ENCODE measurements around the gene TBXAS1. TPM values are rescaled to one million over a fixed set of nuclear protein-coding genes. Genes with fewer than 3 reads are reported as not detected.

TBXAS1 gene
- total and polyA plus RNA-seq, 2 donors (not counting 3 experiments of a cell fraction or from before 2014, with no cell fraction given) = 2.1 to 4.3 TPM

DNA sequence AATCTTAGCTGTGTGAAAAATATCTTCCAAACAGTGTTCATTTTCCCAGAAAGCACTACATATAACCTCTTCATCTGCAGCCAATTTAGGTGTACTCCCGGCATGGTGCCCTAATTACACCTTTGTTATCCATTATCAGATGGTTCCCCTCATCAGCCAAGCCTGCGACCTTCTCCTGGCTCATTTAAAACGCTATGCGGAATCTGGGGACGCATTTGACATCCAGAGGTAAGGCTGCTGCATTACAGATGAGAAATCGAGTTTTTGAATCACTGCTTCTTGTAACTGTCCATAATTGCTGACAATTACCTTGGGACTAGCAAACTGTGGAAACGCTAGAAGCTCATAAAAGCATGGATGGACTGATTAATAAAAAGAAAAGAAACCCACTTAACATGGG is 124.2 kb downstream of the TBXAS1 start:
- Histone ChIP-seq H3K27ac (ENCODE audit: insufficient read depth, low read depth, low read length) (no peak overlapping the region), H3K4me2 (ENCODE audit: insufficient read depth, low read length) (no peak overlapping the region), H3K4me1 (ENCODE audit: control insufficient read depth, extremely low read depth, insufficient read depth, low read length) (no peaks in the 10 kb centered on the region), H3K4me3 (replicated peaks in 1 of 3; ENCODE audit: insufficient read depth in 1 of 3, low read depth in 1 of 3, low read length in 3 of 3) (no peak overlapping the region), H3K9ac (replicated peaks; ENCODE audit: extremely low read depth, insufficient read depth, low read length) (no peak overlapping the region), H3K9me1 (replicated peaks; ENCODE audit: control insufficient read depth, extremely low read depth, insufficient read depth, low read length) (no peaks in the 10 kb centered on the region), H3K27me3 (ENCODE audit: control insufficient read depth in 2 of 2, insufficient read depth in 2 of 2, low read length in 2 of 2) (no peaks in the 10 kb centered on the region), H4K20me1 (replicated peaks; ENCODE audit: control insufficient read depth, extremely low read depth, insufficient read depth, low read length) (no peaks in the 10 kb centered on the region), H3K36me3 (ENCODE audit: control insufficient read depth in 2 of 2, extremely low read depth in 1 of 2, insufficient read depth in 2 of 2, low read length in 2 of 2) (no peaks in the 10 kb centered on the region), H3K9me3 (replicated peaks; ENCODE audit: control insufficient read depth, insufficient read depth, low read length) (no peaks in the 10 kb centered on the region), H2AFZ (ENCODE audit: low read depth, low read length) (no peak overlapping the region), H3K79me2 (ENCODE audit: control insufficient read depth, insufficient read depth, low read length) (no peaks in the 10 kb centered on the region)
- ChIA-PET POLR2A (no interaction called here), CTCF (interaction anchor here (1.5 to 2.2 kb wide), 2 partner anchors 13 to 17 kb away, joined by 3 to 5 read pairs; no protein-coding TSS in a partner anchor)
- dilution Hi-C loops (cut with MboI; ENCODE audit: extremely low pct_ligation_motif_present, low sequenced_read_pairs) = no loop called here
- no peak for TF ChIP-seq MYC (IDR thresholded peaks at IDR 0.05; ENCODE audit: low read depth, low read length)
- no peak for TF ChIP-seq EZH2 (IDR thresholded peaks at IDR 0.05; ENCODE audit: borderline replicate concordance, low read depth, low read length, severe bottlenecking)
- TF ChIP-seq FOS (IDR thresholded peaks at IDR 0.05; ENCODE audit: borderline replicate concordance, insufficient read depth, low read length) = no peak
- TF ChIP-seq, protein P1, sequence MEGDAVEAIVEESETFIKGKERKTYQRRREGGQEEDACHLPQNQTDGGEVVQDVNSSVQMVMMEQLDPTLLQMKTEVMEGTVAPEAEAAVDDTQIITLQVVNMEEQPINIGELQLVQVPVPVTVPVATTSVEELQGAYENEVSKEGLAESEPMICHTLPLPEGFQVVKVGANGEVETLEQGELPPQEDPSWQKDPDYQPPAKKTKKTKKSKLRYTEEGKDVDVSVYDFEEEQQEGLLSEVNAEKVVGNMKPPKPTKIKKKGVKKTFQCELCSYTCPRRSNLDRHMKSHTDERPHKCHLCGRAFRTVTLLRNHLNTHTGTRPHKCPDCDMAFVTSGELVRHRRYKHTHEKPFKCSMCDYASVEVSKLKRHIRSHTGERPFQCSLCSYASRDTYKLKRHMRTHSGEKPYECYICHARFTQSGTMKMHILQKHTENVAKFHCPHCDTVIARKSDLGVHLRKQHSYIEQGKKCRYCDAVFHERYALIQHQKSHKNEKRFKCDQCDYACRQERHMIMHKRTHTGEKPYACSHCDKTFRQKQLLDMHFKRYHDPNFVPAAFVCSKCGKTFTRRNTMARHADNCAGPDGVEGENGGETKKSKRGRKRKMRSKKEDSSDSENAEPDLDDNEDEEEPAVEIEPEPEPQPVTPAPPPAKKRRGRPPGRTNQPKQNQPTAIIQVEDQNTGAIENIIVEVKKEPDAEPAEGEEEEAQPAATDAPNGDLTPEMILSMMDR (IDR thresholded peaks at IDR 0.05; ENCODE audit: extremely low read depth in 1 of 2, insufficient read depth in 1 of 2, low read depth in 1 of 2, low read length in 2 of 2) = no peak
- TF ChIP-seq POLR2A (IDR thresholded peaks at IDR 0.05; ENCODE audit: low read depth, low read length) = no peak
- TF ChIP-seq JUN (IDR thresholded peaks at IDR 0.05; ENCODE audit: borderline replicate concordance, insufficient read depth, insufficient read length, low read depth) = no peak
- no peak for TF ChIP-seq GATA2 (IDR thresholded peaks at IDR 0.05; ENCODE audit: insufficient read depth, insufficient read length, low read depth, low read length)
- no peak for TF ChIP-seq POLR2AphosphoS5 (IDR thresholded peaks at IDR 0.05; ENCODE audit: insufficient read depth, low read depth, low read length)
- TF ChIP-seq, protein P2, sequence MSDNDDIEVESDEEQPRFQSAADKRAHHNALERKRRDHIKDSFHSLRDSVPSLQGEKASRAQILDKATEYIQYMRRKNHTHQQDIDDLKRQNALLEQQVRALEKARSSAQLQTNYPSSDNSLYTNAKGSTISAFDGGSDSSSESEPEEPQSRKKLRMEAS (IDR thresholded peaks at IDR 0.05; ENCODE audit: insufficient read depth, insufficient read length) = no peak
- intact Hi-C loops (cut with micrococcal nuclease) = no loop called here
- FAIRE-seq = no peak
- BruUV-seq (replicated peaks) = no TSS peak
- DNase-seq (ENCODE audit: low read depth, low spot score) = no peak
